ENCODE results near the gene KIAA1671.

- TF ChIP-seq ZNF274 (IDR thresholded peaks at IDR 0.05; ENCODE audit: low read depth, low read length) (no peak), YY1 (IDR thresholded peaks at IDR 0.05; ENCODE audit: insufficient read depth, insufficient read length) (no peak)
Observed at GRCh38 chr22:25134028-25134427, 181.5 kb downstream of the KIAA1671 start.
